ENCODE measurements around the gene VSTM4.

The VSTM4 gene

GRCh38 chr10:49093922-49094321, 21.4 kb downstream of the VSTM4 start:
- no peak for DNase-seq (ENCODE audit: low read depth in 1 of 2, low spot score in 1 of 2)

GRCh38 chr10:49092477-49092876, 22.8 kb downstream of the VSTM4 start:
- DNase-seq (ENCODE audit: low read depth in 1 of 2, low spot score in 1 of 2), result no peak

- no peak for DNase-seq (ENCODE audit: low read depth in 1 of 2, low spot score in 1 of 2)
Measured at GRCh38 chr10:49091450-49092210, 23.7 kb downstream of the VSTM4 start.

GRCh38 chr10:49090696-49091380, 24.5 kb downstream of the VSTM4 start:
- no peak for DNase-seq (ENCODE audit: low read depth in 1 of 2, low spot score in 1 of 2)

GRCh38 chr10:49090189-49090575, 25.1 kb downstream of the VSTM4 start:
- DNase-seq (ENCODE audit: low read depth in 1 of 2, low spot score in 1 of 2), result no peak

GRCh38 chr10:49089557-49090188, 25.6 kb downstream of the VSTM4 start:
- no peak for DNase-seq (ENCODE audit: low read depth in 1 of 2, low spot score in 1 of 2)

GRCh38 chr10:49089152-49089551, 26.2 kb downstream of the VSTM4 start:
- DNase-seq (ENCODE audit: low read depth in 1 of 2, low spot score in 1 of 2), result no peak

- DNase-seq (ENCODE audit: low read depth in 1 of 2, low spot score in 1 of 2), result no peak
Measured at GRCh38 chr10:49086889-49087288, 28.4 kb downstream of the VSTM4 start.

- DNase-seq (ENCODE audit: low read depth in 1 of 2, low spot score in 1 of 2), result no peak
Measured at GRCh38 chr10:49083261-49083660, 32.1 kb downstream of the VSTM4 start.

- no peak for DNase-seq (ENCODE audit: low read depth in 1 of 2, low spot score in 1 of 2)
Measured at GRCh38 chr10:49082766-49083165, 32.6 kb downstream of the VSTM4 start.

GRCh38 chr10:49081547-49082275, 33.6 kb downstream of the VSTM4 start:
- no peak for DNase-seq (ENCODE audit: low read depth in 1 of 2, low spot score in 1 of 2)

GRCh38 chr10:49080965-49081364, 34.4 kb downstream of the VSTM4 start:
- DNase-seq (ENCODE audit: low read depth in 1 of 2, low spot score in 1 of 2), result no peak

- DNase-seq (ENCODE audit: low read depth in 1 of 2, low spot score in 1 of 2), result no peak
Measured at GRCh38 chr10:49080071-49080470, 35.3 kb downstream of the VSTM4 start.

GRCh38 chr10:49079499-49079898, 35.8 kb downstream of the VSTM4 start:
- no peak for DNase-seq (ENCODE audit: low read depth in 1 of 2, low spot score in 1 of 2)

GRCh38 chr10:49079072-49079471, 36.2 kb downstream of the VSTM4 start:
- no peak for DNase-seq (ENCODE audit: low read depth in 1 of 2, low spot score in 1 of 2)

- DNase-seq (ENCODE audit: low read depth in 1 of 2, low spot score in 1 of 2), result no peak
Measured at GRCh38 chr10:49078433-49078832, 36.9 kb downstream of the VSTM4 start.

GRCh38 chr10:49076741-49077521, 38.4 kb downstream of the VSTM4 start:
- DNase-seq (ENCODE audit: low read depth in 1 of 2, low spot score in 1 of 2), result no peak

- no peak for DNase-seq (ENCODE audit: low read depth in 1 of 2, low spot score in 1 of 2)
Measured at GRCh38 chr10:49076319-49076718, 39.0 kb downstream of the VSTM4 start.

- DNase-seq (ENCODE audit: low read depth in 1 of 2, low spot score in 1 of 2), result no peak
Measured at GRCh38 chr10:49075743-49076142, 39.6 kb downstream of the VSTM4 start.

GRCh38 chr10:49074836-49075682, 40.3 kb downstream of the VSTM4 start:
- no peak for DNase-seq (ENCODE audit: low read depth in 1 of 2, low spot score in 1 of 2)

All from activated CD4-positive, alpha-beta T cell treated with anti-CD3 and anti-CD28 coated beads, Interleukin-2, amount 50 U/mL, for 24 hours (primary cell).